ENCODE data around the gene GRID2. TPM values are rescaled to one million over a fixed set of nuclear protein-coding genes. Genes with fewer than 3 reads are reported as not detected.

Gene GRID2
- total and polyA plus RNA-seq, 2 of the 4 experiments (the other 2 are of a cell fraction): under 0.01 TPM; not detected in 1

- 83% methylated on average over 2 of the region's 3 CpGs; no CpG with 5 or more reads in 1 of the 2 experiments for WGBS, 2 experiments (ENCODE audit: extremely low coverage in 2 of 2, insufficient read length in 1 of 2)
- Histone ChIP-seq H2BK20ac (ENCODE audit: low read depth, low read length) (no peak overlapping the region), H3K4me3 (ENCODE audit: insufficient read depth, low read depth, low read length) (no peak overlapping the region), H4K5ac (ENCODE audit: low read depth, low read length) (no peak overlapping the region), H3K27ac (ENCODE audit: insufficient read depth, low read length) (no peak overlapping the region), H3K9me3 (ENCODE audit: control insufficient read depth, insufficient read depth, low read length) (no peaks in the 10 kb centered on the region), H2AFZ (replicated peaks; ENCODE audit: low read length, poor library complexity) (no peak overlapping the region), H4K91ac (ENCODE audit: insufficient read depth, low read depth, low read length) (no peak overlapping the region), H2AK9ac (replicated peaks; ENCODE audit: low read depth, low read length, poor library complexity) (no peak overlapping the region), H3K79me1 (ENCODE audit: low read depth in 1 of 2, low read length in 2 of 2) (no peaks in the 10 kb centered on the region), H3K9me1 (ENCODE audit: insufficient read depth, low read length) (no peaks in the 10 kb centered on the region), H3K4me1 (ENCODE audit: control insufficient read depth, insufficient read depth, low read length) (no peaks in the 10 kb centered on the region), H4K8ac (ENCODE audit: low read depth in 2 of 2, low read length in 2 of 2) (no peak overlapping the region), H3K18ac (ENCODE audit: low read depth, low read length) (no peak overlapping the region), H2BK120ac (ENCODE audit: low read depth, low read length) (no peak overlapping the region), H3K56ac (ENCODE audit: extremely low read depth, insufficient read depth, low read length) (no peak overlapping the region), H3K4ac (ENCODE audit: low read depth, low read length) (no peak overlapping the region), H2BK15ac (ENCODE audit: low read depth, low read length) (no peak overlapping the region), H2BK5ac (ENCODE audit: low read depth, low read length, poor library complexity, severe bottlenecking) (no peak overlapping the region), H3K36me3 (ENCODE audit: control insufficient read depth, insufficient read depth, low read length) (no peaks in the 10 kb centered on the region), H2AK5ac (ENCODE audit: low read depth, low read length) (no peak overlapping the region), H3K4me2 (ENCODE audit: low read depth, low read length) (no peak overlapping the region), H3K27me3 (ENCODE audit: control insufficient read depth, insufficient read depth, low read length) (no peaks in the 10 kb centered on the region), H3K14ac (replicated peaks; ENCODE audit: low read depth, low read length) (no peak overlapping the region), H3K9ac (ENCODE audit: low read depth, low read length) (no peak overlapping the region), H3K23ac (ENCODE audit: low read depth, low read length) (no peak overlapping the region), H4K20me1 (ENCODE audit: insufficient read depth, low read length) (no peaks in the 10 kb centered on the region)
- dilution Hi-C loops (cut with HindIII; ENCODE audit: low sequenced_read_pairs, unreplicated experiment) (no loop called here), intact Hi-C loops (cut with micrococcal nuclease) (no loop called here), in situ Hi-C loops (cut with MboI; ENCODE audit: low sequenced_read_pairs) (loop anchor here (25.0 kb wide), 1 partner anchor 773 kb away; no protein-coding TSS in a partner anchor)
- ChIA-PET POLR2A (ENCODE audit: unreplicated experiment) (no interaction called here), CTCF (no interaction called here)
- no peak for TF ChIP-seq POLR2A (IDR thresholded peaks at IDR 0.05; ENCODE audit: low read depth, low read length)
- no peak for TF ChIP-seq RAD21 (IDR thresholded peaks at IDR 0.05; ENCODE audit: low read length)
- no peak for TF ChIP-seq CHD1 (IDR thresholded peaks at IDR 0.05; ENCODE audit: low read depth, low read length)
- no peak for TF ChIP-seq RCOR1 (IDR thresholded peaks at IDR 0.05; ENCODE audit: insufficient replicate concordance, low read length)
- TF ChIP-seq FOS (IDR thresholded peaks at IDR 0.05; ENCODE audit: low read depth, low read length): no peak
- TF ChIP-seq USF2 (IDR thresholded peaks at IDR 0.05; ENCODE audit: low read depth, low read length): no peak
- TF ChIP-seq ELK1 (IDR thresholded peaks at IDR 0.05; ENCODE audit: borderline replicate concordance, low read depth, low read length): no peak
- no TSS peak for BruUV-seq (replicated peaks)
- DNase-seq (no peak), ATAC-seq (ENCODE audit: low read depth) (no peak)
Measured at GRCh38 chr4:93814141-93814540, 1510.4 kb downstream of the GRID2 start.
